NK-92 treated with Interleukin-12 subunit alpha and Interleukin-12 subunit beta, amount 100 ng/mL, for 24 hours (cell line): ENCODE data around the gene PEAK1.
A peak's percentile ranks its signal among the peaks of the same experiment; 100 is the strongest.
"Not testable (repeated sequence)": the region's sequence is repeated elsewhere in the genome, so short reads cannot be mapped to it uniquely, and the experiment has no call there.

Experiments
- DNase-seq: peaks from one replicate; lab custom pipeline; 2025; lab: John Stamatoyannopoulos, UW

PEAK1 gene

DNA sequence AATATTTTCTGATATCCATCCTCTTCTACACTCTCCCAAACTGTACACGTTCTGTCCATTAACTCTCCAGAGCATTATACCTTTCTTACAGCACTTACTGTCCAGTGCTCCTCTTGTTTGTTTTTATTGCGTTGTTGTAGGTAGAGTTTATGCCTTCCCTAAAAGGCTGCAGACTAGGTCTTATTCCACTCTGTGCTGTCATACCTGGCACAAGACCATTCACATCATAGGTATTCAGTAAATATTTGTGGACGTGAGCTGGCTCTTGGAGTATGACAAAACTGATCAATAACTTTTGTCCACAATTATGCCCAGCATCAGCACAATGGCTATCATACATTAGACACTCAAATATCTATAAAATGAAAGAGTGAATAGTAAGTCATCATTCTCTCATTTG lies 5.2 kb upstream of the PEAK1 start:
- no peak for DNase-seq

DNA sequence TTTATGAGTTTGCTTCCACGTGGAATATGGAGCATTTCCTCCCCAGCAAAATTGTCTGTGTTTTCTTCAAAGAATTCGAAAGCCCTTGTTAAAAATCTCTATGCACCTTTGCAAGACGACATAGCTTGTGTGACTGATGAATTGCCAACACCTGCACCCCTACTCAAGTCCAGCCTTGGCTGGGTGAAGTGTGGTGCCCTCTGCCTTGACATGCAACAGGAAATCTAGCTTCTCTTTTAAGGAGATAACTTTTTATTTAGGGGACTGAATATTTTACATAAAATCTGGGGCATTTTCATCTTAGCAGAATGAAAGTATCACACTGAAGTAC lies 1.4 kb upstream of the PEAK1 start:
- DNase-seq = peak; percentile 19

GRCh38 chr15:77420610-77421369 lies 886 bp upstream of the PEAK1 start, which contains the start of gene HMG20A:
Gene HMG20A (plus strand): TSS chr15:77420888. CDS start chr15:77458408, 37,520 bp downstream.
- peak; percentile 67 for DNase-seq

DNA sequence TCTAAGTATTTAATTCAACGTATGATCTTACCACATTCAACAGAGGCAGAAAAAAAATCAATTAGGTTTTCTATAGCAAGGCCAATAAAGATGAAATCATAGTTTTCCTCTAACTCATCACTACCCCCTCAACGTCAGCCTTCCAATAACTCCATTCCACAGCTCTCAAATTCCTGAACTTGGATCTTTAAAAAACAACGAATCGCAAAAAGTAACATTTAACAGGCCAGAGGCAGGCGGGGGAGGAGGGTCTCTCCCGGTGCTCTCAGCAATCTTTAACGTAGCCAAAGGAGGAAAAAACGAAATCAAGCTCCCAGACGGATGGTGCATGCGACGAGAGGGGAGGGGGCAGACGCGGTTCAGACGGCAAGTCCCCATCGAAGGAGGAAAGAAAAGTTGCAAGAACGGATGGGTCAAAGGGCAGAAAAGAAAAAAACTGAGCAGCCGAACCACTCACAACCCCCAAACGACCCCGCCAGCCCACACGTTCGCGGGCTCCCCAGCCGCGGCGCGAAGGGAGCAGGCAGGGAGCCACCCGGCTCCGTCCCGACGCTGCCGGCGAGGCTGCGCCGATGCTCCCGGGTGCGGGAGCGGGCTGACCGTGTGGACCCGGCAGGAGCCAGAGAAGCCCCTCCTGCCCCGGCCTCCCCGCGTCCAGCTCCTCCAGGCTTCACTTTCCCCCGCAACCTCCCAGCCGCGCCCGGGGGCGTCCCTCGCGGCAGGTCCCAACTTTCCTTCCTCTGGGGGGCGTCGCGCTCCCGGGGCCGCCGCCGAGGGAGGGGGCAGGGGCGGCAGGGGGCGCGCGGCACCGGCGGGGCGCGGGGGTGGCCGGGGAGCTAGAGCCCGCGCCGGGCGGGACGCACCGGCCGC lies 703 bp downstream of the PEAK1 start:
- no peak for DNase-seq

DNA sequence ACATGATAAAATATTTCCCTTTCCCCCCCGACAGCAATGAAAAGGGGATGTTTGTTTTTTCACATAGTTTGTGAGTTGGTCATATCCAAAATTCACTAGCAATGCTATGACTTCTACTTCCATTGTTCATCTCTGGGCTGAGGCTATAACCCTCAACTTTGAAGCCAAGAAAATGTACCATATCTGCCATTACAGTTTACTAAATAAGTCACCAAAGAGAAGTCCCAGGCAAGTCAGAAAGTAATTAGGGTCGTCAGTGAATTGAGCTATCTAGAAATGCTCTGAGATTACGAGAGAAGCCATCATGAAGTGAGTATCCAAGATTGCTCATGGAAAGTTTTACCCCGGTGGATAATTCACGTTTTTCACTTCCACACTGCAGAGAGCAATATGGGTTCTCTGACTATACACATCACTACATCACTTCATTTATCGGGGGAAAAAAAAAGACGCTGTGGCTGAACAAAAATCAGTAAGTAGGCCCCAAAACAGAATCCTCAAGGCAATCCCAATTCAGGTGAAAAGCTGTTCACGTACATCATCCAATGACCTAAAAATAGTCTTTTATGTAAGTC lies 1.4 kb downstream of the PEAK1 start:
- no peak for DNase-seq

GRCh38 chr15:77417602-77418001 lies 2.3 kb downstream of the PEAK1 start:
- no peak for DNase-seq

- no peak for DNase-seq
Measured at GRCh38 chr15:77416954-77417353, 3.0 kb downstream of the PEAK1 start.

GRCh38 chr15:77416148-77416455 lies 3.8 kb downstream of the PEAK1 start:
- no peak for DNase-seq

DNA sequence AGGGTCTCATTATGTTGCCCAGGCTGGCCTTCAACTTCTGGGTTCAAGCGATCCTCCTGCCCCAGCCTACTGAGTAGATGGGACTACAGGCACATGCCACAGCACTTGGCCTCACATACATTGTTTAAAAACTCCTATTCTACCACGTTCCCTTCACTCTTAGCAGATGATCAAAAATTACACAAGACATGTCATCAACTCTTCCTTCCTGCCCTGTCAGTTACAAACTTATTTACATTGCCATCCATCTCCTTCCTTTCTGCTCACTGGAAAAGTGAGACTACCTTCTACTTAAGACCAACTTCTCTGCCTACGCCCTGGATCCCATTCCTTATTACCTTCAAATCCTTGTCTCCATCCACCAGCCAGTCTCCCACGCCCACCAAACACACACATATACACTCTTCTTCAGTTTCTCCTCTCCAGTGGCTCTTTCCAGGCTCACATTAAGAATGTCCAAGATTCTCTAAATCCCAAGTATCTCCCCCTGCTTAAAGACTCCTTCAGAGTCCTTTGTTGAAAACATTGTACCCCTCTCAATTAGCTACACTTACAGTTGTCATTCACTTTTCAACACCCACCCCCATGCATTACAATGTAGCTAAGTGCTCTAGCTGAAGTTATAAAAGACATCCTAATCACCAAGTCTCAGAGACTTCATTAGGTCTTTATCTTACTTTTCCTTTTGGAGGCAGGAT lies 4.3 kb downstream of the PEAK1 start:
- DNase-seq = no peak

GRCh38 chr15:77414789-77415442 lies 5.0 kb downstream of the PEAK1 start:
- DNase-seq = no peak

DNA sequence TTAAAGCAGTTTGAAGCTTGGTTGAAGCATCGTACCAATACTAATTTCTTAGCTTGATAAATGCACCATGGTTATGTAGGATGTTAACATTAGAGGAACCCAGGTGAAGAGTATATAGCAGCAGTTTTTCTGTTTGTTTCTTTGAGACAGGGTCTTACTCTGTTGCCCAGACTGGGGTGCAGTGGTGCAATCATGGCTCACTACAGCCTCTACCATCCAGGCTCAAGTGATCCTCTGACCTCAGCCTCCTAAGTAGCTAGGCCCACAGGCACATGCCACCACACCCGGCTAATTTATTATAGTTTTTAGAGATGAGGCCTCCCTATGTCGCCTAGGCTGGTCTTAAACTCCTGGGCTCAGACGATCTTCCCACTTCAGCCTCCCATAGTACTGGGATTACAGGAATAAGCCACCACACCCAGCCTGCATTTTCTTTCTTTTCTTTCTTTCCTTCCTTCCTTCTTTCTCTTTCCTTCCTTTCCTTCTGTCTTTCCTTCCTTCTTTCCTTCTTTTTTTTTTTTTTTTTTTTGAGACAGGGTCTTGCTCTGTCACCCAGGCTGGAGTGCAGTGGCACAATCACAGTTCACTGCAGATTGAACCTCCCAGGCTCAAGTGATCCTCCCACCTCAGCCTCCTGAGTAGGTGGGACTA lies 6.1 kb downstream of the PEAK1 start:
- no peak for DNase-seq

DNA sequence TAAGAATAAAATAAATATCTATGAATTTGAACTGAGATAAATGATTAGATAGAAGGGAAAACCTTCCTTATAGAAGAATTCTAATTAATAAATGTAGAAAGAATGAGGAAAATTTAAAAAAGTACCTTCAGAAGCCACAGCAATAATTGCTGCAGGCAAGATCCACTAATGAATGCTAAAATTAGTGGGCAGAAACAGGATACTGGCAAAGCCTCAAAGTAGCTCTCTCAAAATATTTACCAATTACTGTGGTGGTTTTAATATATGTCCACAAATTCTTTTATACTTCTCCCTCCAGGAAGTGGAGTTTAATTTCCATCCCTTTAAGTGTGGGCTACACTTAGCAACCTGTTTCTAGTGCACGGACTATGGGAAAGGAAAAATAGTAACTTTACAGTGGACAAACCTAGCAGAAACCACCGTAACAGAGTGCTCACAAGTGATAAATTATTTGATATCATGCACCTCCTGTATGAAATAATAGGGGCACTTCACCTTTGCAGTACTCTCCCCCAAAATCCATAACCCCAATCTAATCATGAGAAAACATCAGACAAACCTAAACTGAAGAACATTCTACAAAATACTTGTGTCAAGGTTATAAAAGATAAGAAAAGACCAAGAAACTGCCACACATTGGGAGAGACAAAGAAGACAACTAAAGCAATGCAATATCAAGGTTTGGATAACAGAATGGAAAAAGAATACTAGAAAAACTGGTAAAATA lies 6.8 kb downstream of the PEAK1 start:
- no peak for DNase-seq

DNA sequence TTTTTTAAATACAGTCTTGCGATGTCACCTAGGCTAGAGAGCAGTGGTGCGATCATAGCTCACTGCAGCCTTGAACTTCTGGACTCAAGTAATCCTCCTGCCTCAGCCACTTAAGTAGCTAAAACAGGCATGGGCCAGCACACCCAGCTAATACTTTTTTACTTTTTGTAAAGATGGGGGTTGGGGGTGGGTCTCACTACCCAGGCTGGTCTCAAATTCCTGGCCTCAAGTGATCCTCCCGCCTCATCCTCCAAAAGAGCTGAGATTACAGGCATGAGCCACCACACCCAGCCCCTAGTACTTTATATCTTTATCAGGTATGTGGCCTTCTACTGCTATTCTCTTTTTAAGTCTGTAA lies 8.3 kb downstream of the PEAK1 start:
- no peak for DNase-seq

DNA sequence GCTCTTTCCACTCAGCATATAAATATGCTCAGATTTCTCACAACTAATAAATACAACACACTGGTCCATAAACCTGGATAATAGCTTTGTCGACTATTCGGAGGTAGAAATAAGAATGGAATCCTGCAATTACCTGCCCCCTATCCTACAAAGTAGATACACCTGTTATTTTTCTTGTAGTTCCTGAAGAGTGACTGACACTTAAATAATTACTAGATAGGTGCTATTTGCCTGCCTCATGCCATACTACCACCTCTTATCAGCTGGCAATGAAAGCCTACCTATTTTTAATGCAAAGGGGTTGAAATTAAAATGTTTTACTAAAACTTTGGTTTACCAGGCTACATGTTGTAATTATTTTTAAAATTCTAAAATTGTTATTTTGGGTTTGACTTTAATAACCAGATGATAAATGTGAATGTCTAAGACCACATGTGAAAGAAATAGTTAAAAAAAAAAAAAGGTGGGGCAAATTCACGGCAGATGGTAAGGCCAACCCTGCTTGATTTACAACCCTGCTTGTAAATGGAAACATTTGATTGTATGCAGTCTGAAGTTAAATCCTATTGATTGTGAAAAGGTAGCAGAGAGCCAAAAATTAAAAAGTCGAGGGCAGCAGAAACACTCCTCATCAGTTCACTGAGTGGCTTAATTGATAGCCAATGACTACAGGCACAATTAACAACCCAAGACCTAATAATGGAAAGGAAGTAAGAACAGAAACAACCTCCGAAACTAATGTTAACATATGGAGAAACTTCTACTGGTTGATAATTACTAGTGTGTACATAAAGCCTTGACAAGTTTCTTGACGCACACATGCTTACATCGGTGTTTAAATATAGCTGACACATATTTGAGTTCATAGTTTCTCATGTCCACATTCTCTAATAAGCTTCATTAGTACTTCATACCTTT lies 8.9 kb downstream of the PEAK1 start:
- DNase-seq = no peak

DNA sequence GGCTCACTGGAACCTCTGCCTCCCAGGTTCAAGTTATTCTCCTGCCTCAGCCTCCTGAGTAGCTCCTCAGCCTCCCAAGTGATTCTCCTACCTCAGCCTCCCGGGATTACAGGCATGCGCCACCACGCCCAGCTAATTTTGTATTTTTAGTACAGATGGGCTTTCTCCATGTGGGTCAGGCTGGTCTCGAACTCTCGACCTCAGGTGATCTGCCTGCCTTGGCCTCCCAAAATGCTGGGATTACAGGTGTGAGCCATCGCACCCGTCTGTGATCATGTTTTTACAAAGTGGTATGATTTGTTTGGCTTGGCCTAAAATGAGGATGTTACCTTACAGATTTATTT lies 9.8 kb downstream of the PEAK1 start:
- DNase-seq = not testable (repeated sequence)

GRCh38 chr15:77409259-77410156 lies 10.4 kb downstream of the PEAK1 start:
- DNase-seq = no peak

DNA sequence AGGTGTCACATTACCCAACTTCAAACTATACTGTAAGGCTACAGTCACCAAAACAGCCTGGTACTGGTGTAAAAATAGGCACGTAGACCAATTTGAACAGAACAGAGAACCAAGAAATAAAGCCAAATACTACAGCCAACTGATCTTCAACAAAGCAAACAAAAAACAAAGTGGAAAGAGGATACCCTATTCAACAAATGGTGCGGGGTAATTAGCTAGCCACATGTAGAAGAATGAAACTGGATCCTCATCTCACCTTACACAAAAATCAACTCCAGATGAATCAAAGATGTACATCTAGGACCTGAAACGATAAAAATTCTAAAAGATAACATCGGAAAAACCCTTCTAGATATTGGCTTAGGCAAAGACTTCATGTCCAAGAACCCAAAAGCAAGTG lies 13.1 kb downstream of the PEAK1 start:
- DNase-seq = no peak

GRCh38 chr15:77406173-77406759 lies 13.6 kb downstream of the PEAK1 start:
- DNase-seq = not testable (repeated sequence)
